HG03175 (cell line): Measurements from ENCODE around the gene TEKT2.

Experiments used
- ATAC-seq: cut with Tn5 transposase; IDR thresholded peaks from one replicate; pipeline ENCODE4 v1.9.1; 2021; ENCODE audit warnings: mild to moderate bottlenecking, moderate library complexity; ENCODE audit not compliant: unreplicated experiment

TEKT2 gene

GRCh38 chr1:36083635-36084496, at the start of gene TEKT2:
TEKT2 (plus strand) TSS chr1:36084094; CDS start chr1:36084922, 828 bp downstream.
- no peak for ATAC-seq

GRCh38 chr1:36034692-36035091, 49.2 kb upstream of the TEKT2 start:
- ATAC-seq: no peak

- no peak for ATAC-seq
These were observed 48.7 kb upstream of the TEKT2 start for GRCh38 chr1:36035154-36035553.

GRCh38 chr1:36040238-36040637, 43.7 kb upstream of the TEKT2 start:
- ATAC-seq: no peak

GRCh38 chr1:36051821-36052220, 32.1 kb upstream of the TEKT2 start:
- no peak for ATAC-seq

- ATAC-seq: no peak
These were observed 29.9 kb upstream of the TEKT2 start for GRCh38 chr1:36053978-36054377.

- no peak for ATAC-seq
These were observed 28.2 kb upstream of the TEKT2 start for GRCh38 chr1:36055706-36056105.

GRCh38 chr1:36062315-36062714, 21.6 kb upstream of the TEKT2 start:
- ATAC-seq: no peak

GRCh38 chr1:36067871-36068270, 16.0 kb upstream of the TEKT2 start:
- no peak for ATAC-seq

- no peak for ATAC-seq
These were observed 15.0 kb upstream of the TEKT2 start for GRCh38 chr1:36068866-36069265.

GRCh38 chr1:36070349-36070748, 13.5 kb upstream of the TEKT2 start:
- no peak for ATAC-seq

GRCh38 chr1:36076979-36077573, 6.8 kb upstream of the TEKT2 start:
- no peak for ATAC-seq

GRCh38 chr1:36080236-36080635, 3.7 kb upstream of the TEKT2 start:
- no peak for ATAC-seq

- ATAC-seq: no peak
These were observed 3.1 kb upstream of the TEKT2 start for GRCh38 chr1:36080801-36081200.

- no peak for ATAC-seq
These were observed 1.9 kb upstream of the TEKT2 start for GRCh38 chr1:36081926-36082485.

GRCh38 chr1:36083219-36083618, 675 bp upstream of the TEKT2 start:
- no peak for ATAC-seq

GRCh38 chr1:36084497-36085115, 712 bp downstream of the TEKT2 start:
- no peak for ATAC-seq

GRCh38 chr1:36085126-36085525, 1.2 kb downstream of the TEKT2 start:
- no peak for ATAC-seq

- ATAC-seq: no peak
These were observed 2.0 kb downstream of the TEKT2 start for GRCh38 chr1:36085686-36086526.

- no peak for ATAC-seq
These were observed 2.8 kb downstream of the TEKT2 start for GRCh38 chr1:36086529-36087232.
